HG03039 (cell line): ENCODE measurements around the gene SLC26A11.

Source experiments
- ATAC-seq: cut with Tn5 transposase; IDR thresholded peaks from one replicate; pipeline ENCODE4 v1.9.1; 2021; ENCODE audit warnings: mild to moderate bottlenecking, moderate library complexity; ENCODE audit not compliant: unreplicated experiment

The SLC26A11 gene

DNA sequence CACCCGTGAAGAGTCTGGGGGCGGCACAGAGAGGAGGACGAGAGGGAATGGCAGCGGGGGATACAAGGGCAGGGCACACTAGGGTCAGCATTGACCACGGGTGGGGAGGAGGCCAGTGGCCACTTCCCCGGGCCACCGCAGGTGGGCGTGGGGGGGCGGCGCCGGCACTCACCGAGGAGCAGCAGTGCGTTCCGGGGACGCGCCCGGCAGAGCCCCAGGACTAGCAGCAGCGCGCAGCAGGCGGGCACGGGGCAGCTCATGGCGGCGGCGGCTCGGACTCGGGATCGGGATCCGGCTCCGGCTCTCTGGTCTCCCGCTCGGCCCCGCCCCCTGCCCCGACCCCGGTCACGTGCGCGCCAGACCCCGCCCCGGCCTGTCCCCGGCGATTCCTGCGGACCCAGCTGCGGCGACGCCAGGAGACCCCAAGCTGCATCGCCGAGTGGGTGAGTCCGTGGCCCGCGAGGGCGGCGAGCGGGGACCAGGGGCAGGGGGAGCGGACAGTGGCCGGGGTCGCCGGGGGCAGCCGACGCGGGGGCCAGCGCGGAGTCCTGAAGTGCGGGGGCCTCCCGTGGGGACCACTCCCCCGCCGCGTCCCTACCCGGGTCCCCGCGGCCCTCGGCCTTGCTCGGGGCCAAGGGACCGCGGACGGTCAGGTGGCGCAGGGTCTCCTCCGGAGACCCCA is at the start of gene SLC26A11, which contains the start of gene SGSH:
Gene SLC26A11 (plus strand): TSS at position 374 of the 682 bp plus-strand sequence. CDS start 1,134 bp downstream, outside the sequence.
Gene SGSH (minus strand): TSS at position 280 of the 682 bp plus-strand sequence. CDS start 20 bp downstream, at position 260.
- ATAC-seq: no peak

DNA sequence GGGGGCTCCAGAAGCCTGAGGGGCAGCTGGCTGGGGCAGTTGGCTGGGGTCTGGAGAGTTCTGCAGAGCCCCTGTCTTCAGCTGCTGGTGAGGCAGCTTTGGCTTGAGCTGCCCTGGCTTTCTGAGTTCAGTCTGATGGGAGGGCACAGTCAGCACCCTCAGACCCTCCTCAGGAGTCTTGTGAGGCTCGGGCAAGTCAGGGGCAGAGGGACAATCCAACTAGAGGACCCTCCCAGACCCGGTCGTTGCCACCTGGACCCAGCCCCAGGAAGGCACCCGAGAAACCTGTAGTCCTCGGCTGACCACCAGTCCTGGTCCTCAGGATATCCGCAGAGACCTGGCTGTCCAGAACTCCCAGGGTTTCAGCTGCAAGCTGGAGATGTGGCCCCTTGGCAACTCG is 48.5 kb upstream of the SLC26A11 start:
- ATAC-seq: no peak

DNA sequence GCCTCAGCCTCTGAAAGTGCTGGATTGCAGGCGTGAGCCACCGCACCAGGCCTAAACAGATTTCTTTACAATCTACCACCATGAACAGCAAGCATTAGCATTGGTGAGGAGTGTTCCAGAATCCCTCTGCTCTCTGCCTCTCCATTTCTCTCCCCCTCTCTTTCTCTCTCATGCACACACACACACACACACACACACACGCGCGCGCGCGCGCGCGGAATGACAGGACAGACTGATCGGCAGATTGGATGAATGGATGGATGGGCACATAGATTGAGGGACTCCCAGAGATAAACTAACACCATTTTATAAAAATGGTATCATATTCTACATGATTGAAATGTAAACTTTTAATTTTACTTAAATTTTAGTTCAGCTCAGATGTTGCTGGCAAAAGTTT is 47.1 kb upstream of the SLC26A11 start:
- ATAC-seq: no peak

DNA sequence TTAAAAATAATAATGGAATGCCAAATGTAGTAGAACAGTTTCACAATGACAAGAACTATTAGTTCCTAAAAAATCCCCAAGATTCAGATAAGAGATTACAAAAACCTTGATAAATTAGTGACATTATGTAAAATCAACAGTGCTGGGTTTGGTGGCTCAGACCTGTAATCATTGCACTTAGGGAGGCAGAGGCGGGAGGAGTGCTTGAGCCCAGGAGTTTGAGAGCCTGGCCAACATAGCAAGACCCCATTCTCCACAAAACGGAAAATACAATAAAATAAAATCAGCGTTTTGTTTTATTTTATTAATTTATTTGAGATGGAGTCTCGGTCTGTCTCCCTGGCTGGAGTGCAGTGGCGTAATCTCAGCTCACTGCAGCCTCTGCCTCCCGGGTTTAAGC is 46.3 kb upstream of the SLC26A11 start:
- ATAC-seq: no peak

DNA sequence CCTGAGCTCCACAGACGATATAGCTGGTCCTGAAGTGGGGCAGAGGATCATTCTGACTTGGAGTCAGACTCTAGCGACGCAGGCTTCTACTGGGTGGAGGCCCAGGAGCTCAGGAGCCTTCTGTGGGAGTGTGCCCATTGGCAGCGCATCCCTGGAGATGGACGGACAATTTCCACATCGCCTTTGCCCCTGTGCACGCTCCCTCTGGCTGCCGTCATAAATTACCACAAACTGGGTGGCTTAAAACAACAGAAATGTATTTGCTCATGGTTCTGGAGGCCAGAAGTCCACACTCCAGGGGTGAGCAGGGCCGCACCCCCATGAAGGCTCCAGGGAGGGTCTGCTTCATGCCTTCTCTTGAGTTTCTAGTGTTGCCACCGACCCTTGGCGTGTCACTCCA is 43.5 kb upstream of the SLC26A11 start:
- no peak for ATAC-seq

DNA sequence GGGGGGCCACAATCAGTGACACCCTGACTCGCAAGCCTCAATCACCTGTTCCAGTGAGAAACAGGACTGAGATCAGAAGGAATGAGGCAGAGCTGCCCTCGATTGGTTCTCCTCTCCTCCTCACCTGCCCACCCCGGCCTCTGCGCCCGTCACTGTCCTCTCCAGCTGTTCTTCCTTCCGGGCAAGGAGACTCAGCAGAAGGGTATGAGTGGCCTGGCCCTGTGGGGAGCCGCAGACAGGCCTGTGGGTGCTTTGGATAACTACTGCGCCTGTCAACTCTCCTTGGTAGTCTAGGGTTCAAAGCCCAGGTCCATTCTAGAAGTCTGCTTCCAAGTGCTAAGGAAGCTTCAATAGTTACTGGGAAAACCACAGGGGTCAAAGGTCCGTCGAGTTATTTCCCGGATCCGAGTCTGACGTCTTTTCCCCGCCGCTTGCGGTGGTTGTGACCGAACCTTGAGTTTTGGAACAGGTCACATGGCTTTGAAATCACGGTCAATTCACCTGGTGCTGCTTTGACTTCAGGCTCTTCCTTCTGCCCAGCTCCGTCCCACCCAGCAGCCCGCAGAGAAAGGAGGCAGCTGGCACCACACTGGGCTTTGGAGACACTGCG is 42.1 kb upstream of the SLC26A11 start:
- ATAC-seq: no peak

DNA sequence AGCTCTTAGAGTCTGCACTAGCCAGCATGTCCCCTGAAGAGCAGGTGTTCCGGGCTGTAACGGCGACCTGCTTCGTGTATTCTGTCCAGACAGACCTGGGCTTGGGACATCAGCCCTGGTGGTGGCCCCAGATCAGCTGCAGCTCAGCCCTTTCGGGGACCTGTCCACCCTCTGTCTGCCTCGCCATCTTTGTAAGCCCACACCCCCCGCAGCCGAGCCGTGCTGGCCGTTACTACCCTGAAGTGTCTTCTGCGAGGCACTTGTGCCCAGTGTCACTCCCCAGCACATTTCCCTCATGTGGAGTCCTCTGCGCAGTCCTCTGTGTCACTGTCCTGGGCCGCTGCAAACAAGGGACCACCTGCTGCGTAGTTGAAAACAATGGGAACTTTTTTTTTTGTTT is 40.0 kb upstream of the SLC26A11 start:
- no peak for ATAC-seq

DNA sequence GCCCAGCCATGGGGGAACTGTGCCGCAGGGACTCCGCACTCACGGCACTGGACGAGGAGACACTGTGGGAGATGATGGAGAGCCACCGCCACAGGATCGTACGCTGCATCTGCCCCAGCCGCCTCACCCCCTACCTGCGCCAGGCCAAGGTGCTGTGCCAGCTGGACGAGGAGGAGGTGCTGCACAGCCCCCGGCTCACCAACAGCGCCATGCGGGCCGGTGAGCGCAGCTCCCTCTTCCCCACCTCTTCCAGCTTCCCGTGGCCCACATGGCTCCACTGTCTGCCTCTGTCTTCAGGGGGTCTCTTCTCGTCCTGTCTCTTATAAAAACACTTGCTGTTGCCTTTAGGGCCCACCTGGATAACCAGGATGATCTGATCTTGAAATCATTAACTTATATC is 38.8 kb upstream of the SLC26A11 start:
- ATAC-seq: no peak

DNA sequence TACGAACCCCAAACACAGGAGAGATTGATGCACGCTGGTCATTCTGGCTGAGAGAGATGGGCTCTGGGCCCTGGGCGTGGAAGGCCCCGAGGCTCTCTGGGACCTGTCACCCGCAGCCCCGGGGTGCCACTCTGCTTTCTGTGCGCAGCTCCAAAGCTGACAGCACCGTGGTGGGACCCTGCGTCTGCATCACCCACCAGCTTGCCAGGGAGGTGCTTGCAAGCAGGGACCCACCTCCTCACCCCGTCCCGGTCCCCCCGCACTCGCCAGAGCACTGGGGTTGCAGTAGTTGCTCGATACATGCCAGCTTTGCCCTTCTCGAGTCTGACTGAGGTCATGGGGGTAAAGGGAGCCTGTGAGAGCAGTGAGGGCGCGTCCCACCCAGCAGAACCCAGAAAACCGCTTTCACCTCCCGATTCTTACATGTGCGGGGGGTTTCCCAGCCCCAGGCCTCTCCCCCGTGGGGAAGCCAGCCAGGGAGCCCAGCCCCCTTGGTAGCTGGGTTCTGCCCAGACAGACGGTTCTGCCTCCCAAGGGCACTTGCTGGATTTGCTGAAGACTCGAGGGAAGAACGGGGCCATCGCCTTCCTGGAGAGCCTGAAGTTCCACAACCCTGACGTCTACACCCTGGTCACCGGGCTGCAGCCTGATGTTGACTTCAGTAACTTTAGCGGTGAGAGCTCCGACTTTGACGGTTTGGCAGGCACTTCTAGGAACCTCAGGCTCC is 37.9 kb upstream of the SLC26A11 start:
- no peak for ATAC-seq

DNA sequence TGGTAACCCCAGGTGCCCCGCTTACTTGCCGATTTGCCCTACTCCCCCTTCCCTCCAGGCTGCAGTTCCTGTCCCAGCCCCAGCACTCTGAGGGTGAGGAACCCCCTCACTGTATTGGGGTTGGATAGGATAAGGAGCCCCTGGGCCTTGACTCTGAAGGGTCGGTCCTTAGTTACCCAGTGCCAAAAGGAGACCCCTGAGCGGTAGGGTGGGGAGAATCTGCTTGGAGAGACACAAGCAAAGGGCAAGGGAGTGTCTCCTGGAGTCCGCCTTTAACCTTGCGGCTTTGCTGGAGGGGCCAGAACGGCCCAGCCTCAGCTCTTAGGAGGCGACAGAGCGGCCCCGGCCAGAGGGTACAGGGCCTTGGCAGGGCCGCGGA is 37.4 kb upstream of the SLC26A11 start:
- no peak for ATAC-seq

DNA sequence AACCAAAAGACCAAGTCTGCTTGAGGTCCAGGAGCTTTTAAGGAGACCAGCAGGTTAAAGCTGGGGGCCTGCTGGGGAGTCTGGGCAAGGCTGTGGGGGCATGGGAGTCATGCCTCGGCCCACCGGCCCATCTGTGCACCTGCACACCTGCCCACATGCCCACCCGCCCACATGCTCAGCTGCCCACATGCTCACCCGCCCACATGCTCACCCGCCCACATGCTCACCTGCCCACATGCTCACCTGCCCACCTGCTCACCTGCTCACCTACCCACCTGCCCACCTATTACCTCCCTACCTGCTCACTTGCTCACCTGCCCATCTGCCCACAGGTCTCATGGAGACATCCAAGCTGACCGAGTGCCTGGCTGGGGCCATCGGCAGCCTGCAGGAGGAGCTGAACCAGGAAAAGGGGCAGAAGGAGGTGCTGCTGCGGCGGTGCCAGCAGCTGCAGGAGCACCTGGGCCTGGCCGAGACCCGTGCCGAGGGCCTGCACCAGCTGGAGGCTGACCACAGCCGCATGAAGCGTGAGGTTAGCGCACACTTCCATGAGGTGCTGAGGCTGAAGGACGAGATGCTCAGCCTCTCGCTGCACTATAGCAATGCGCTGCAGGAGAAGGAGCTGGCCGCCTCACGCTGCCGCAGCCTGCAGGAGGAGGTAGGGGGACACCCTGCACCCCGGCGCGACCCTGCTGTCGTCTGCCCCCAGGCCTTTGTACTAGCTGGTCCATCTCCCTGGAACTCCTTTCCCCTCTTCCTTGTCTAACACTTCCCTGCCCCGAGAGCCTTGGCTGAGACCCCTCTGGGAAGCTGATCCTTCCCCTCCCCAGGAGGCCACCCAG is 36.4 kb upstream of the SLC26A11 start:
- no peak for ATAC-seq

DNA sequence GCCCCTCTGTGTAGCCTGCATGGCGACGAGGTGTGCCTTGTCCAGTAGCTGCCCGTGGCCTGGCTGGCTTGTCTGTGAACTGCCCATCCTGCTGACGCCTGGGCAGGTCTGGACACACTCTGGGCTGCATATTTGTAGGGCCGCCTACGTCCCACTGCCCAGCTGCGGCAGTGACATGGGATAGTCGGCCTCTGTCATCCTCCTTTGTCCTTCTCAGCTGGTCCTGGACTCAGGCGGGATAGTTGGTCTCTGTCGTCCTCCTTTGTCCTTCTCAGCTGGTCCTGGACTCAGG is 35.9 kb upstream of the SLC26A11 start:
- ATAC-seq: no peak

DNA sequence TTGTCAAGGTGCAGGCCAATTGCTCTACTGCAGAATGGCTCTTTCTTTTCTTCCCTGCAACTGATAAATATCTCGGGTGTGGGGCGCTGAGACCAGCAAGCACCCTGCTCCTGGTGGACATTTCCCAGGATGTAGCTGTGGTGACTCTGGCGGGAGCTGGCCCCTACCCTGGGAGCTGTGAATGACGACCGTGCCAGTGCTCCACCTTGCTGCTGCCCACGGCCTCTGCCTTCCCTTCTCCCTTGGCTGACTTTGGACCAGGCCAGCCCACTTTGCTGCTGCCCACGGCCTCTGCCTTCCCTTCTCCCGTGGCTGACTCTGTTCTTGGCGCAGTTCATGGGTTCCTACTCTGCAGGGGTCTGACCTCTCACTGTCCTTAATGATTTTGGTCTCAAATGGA is 34.3 kb upstream of the SLC26A11 start:
- no peak for ATAC-seq

DNA sequence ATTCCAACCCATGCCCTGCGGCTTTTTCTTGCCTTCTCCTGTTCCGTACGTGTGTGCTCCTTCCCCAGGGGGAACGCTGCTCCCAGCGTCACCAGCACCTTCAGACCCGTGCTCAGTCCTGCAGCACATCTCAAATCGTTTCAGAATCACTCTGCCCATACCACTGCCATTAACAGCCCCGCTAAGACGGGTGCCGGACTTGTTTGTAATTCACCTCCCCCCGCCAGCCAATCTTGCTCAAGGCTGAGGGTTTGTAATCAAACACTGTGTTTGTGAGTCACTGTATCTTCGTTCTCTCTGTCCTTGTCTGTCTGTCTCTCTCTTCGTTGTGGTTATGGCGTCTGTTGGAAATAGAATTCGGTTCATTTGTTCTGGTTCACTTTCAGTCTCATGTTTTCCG is 33.1 kb upstream of the SLC26A11 start:
- no peak for ATAC-seq

DNA sequence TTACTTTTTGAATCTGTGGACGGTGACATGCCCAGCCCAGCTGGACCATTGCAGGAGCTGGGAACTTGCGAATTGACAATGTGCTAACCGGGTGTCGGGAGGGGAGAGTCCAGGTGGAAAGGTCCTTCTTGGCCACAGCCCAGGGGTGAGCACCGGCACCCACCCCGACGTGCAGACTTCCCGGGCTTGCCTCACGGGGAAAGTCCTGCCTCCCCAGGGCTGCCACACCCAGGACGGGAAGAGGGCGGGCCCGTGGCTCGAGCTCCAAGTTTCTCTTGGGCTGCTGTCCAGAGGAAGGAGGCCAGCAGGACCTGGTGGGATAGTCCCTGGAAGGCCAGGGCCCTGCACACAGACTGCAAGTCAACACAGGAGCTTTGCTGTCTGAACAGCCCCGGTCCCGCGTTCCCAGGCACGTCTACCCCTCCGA is 32.7 kb upstream of the SLC26A11 start:
- no peak for ATAC-seq

DNA sequence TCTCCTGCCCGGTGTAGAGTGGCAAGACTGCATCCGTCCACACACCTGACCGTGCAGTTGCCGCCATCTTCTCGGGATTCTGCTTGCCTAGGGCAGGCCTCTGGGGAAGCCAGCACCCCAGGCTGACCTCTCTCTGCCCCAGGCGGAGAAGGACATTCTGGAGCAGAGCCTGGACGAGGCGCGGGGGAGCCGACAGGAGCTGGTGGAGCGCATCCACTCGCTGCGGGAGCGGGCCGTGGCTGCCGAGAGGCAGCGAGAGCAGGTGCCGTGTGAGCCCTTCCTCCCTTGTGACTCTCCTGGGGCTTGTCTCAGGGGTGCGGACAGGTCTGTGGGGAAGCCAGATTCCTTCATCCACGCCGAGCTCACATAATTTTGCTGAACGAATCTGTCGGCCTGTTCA is 30.6 kb upstream of the SLC26A11 start:
- ATAC-seq: no peak

DNA sequence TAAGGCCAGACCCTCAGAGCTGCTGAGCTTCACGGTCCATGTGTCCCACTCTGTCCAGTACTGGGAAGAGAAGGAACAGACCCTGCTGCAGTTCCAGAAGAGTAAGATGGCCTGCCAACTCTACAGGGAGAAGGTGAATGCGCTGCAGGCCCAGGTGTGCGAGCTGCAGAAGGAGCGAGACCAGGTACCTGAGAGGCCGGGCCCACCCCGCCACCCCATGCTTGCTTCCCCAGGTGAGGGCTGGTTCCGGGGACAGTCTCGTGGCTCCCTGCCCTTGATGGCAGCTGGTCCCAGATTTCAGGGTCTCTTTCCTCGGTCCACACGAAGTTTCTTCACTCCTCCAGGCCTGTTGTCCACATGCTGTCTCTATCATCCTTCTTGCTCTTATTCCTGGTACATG is 29.5 kb upstream of the SLC26A11 start:
- ATAC-seq: no peak

DNA sequence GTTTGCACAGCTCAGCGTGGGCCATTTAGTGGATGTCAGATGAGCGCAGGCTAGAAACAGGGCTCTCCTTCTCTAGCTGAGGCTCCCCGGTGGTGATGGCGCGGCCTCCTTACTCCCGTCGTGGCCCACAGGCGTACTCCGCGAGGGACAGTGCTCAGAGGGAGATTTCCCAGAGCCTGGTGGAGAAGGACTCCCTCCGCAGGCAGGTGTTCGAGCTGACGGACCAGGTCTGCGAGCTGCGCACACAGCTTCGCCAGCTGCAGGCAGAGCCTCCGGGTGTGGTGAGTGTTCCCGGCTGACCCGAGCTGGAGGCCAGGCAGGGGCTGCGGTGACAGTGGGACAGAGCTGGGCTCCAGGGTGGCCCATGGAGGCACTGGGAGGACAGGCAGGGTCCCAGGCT is 29.0 kb upstream of the SLC26A11 start:
- no peak for ATAC-seq

DNA sequence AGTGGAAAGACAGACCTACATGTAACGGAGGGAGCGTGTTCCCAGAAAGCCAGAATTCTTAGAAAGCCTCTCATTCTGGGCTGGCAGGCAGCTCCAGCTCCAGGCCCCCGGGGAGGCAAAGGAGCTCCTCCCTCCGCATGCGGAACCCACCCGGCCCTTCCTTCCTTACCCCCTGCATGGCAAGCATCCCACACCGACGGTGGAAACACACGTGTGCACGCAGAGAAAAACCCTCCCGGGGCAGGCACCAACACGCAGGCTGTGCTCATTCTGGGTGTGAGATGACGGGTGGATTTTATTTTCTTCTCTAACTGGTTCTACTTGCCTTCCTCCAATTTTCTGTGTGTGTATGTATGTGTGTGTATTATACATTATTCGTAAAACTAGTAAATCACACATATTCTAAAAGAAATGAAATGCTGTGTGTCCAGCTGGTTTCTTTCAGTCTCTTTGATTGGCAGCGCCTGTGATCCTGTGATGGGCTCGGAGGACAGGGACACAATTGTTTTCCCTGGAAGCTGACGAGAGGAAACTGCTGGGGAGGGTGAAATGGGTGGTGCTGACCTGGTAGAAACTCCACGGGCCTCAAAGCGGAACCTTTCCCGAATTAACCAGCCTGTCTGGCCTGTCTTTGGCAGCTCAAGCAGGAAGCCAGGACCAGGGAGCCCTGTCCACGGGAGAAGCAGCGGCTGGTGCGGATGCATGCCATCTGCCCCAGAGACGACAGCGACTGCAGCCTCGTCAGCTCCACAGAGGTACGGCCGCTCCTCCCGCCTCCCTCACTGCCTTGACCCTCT is 28.2 kb upstream of the SLC26A11 start:
- ATAC-seq: no peak

DNA sequence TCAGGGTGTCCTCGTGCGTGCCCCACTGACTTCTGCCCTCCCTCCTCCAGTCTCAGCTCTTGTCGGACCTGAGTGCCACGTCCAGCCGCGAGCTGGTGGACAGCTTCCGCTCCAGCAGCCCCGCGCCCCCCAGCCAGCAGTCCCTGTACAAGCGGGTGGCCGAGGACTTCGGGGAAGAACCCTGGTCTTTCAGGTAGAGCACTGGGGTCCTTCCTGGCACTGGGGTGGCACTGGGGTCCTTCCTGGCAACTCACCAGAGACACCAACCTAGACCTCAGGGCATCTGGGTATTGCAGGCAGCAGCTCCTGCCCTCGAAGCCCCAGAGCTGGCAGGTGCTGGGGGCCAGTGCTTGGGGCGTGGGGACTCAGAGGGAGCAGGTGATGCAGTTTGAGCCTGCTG is 25.1 kb upstream of the SLC26A11 start:
- ATAC-seq: no peak
